Measurements from ENCODE around the gene FHOD3.

Gene FHOD3

GRCh38 chr18:36640021-36640952, 342.8 kb downstream of the FHOD3 start:
- DNase-seq (ENCODE audit: low spot score) = no peak
- in situ Hi-C loops (cut with MboI; ENCODE audit: low pct_unique_long_range_greater_than_20kb, low sequenced_read_pairs, unreplicated experiment) = no loop called here
- TF ChIP-seq CTCF (IDR thresholded peaks at IDR 0.05; ENCODE audit: extremely low read depth, insufficient read depth, missing control alignments) = no peak

DNA sequence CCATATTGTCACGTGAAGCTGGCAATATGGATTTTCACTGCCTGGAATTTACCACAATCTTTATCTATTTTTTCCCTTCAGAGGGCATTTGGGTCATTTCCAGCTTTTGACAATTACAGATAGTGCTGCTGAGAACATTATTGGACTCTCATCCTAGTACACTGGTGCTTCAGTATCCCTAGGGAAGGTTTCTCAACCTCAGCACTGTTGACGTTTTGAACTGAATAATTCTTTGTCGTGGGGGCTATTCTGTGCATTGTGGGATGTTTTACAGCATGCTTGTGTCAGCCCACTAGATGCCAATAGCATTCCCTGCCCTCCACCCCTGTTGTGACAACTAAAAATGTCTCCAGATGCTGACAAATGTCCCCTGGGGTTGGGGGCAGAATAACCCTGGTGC, 345.5 kb downstream of the FHOD3 start:
- no peak for DNase-seq (ENCODE audit: low spot score)
- in situ Hi-C loops (cut with MboI; ENCODE audit: low pct_unique_long_range_greater_than_20kb, low sequenced_read_pairs, unreplicated experiment) = no loop called here

DNA sequence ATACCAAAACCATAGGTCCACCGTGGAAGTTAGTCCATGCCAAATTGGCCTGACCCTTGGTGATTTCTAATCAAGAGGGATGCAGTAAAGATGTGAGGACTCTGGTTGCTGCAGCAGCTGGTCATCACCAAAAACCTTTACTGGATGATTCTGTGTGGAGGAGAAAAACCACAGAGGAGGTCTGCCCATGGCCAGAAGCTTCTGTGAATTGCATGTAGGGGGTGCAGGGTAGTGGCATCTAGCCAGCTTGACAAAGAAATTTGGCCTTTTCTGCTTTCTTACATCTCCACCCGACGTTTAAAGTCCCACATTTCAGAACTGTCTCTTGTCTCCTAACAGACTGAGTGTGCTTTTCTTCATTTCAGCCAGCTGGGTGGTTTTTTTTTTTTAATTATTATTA, 351.3 kb downstream of the FHOD3 start:
- in situ Hi-C loops (cut with MboI; ENCODE audit: low pct_unique_long_range_greater_than_20kb, low sequenced_read_pairs, unreplicated experiment) = no loop called here
- DNase-seq (ENCODE audit: low spot score) = no peak
- TF ChIP-seq CTCF (IDR thresholded peaks at IDR 0.05; ENCODE audit: extremely low read depth, insufficient read depth, missing control alignments) = no peak

More for the DNA sequence above, 345.5 kb downstream of the FHOD3 start:
- TF ChIP-seq CTCF (IDR thresholded peaks at IDR 0.05; ENCODE audit: extremely low read depth, insufficient read depth, missing control alignments) = no peak

DNA sequence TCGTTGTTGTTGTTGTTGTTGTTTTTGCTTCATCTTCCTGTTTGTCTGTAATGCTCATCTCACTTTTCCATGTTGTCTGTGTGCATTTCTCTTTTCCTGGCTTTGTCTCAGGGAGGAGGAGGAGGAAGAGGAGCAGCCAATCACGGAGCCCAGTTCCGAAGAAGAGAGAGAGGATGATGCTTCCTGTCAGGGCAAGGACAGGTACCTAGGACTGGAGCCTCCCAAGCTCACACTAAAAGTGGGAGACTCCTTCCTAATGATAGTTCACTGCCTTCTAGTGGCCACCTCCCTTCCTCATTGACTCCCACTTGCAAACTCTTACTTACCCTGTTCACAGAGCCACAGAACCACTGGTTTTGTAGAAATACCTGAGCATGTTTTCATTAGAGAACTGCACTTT, 351.7 kb downstream of the FHOD3 start:
- in situ Hi-C loops (cut with MboI; ENCODE audit: low pct_unique_long_range_greater_than_20kb, low sequenced_read_pairs, unreplicated experiment) = no loop called here
- TF ChIP-seq CTCF (IDR thresholded peaks at IDR 0.05; ENCODE audit: extremely low read depth, insufficient read depth, missing control alignments) = no peak
- DNase-seq (ENCODE audit: low spot score) = no peak

DNA sequence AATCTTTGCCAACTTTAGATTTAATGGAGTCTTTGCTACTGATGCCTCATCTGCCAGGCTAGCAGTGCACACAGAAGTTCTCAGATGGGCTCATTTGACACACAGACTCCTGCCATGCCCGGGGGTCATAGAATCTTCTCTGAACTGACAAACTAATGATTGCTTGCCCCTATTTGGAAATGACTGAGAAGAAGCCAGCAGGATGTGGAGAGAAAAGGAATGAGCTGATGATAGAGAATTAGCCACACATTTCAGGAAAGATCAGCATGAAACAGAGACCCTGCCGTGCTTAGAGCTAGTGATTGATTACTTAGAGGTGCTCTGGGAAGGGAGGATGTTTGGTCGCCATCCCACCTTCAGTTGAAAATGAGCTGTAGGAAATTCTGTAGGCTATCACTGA, 352.8 kb downstream of the FHOD3 start:
- DNase-seq (ENCODE audit: low spot score) = no peak
- no peak for TF ChIP-seq CTCF (IDR thresholded peaks at IDR 0.05; ENCODE audit: extremely low read depth, insufficient read depth, missing control alignments)
- in situ Hi-C loops (cut with MboI; ENCODE audit: low pct_unique_long_range_greater_than_20kb, low sequenced_read_pairs, unreplicated experiment) = no loop called here

DNA sequence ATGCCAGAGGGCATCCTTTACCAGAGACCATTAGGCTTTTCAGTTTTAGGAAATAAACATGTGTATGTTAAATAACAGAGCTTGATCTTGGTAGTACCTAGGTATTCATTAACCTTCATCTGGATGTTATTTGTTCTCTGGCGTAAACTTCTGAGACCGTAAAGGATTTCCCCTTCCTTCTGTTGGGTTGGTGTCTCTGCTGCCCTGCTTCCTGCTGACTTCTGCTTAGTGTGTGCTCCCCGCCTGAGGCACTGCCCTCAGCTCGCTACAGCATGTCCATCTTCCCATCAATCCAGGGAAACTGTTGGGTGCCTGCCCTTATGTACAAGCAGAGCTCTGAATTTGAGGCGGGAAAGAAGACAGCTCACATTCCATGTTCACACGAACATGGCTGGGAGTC, 353.4 kb downstream of the FHOD3 start:
- DNase-seq (ENCODE audit: low spot score) = no peak
- in situ Hi-C loops (cut with MboI; ENCODE audit: low pct_unique_long_range_greater_than_20kb, low sequenced_read_pairs, unreplicated experiment) = no loop called here
- TF ChIP-seq CTCF (IDR thresholded peaks at IDR 0.05; ENCODE audit: extremely low read depth, insufficient read depth, missing control alignments) = no peak
